ENCODE results near the gene NHP2.
A peak's percentile ranks its signal among the peaks of the same experiment; 100 is the strongest.
"Not testable (repeated sequence)": the region's sequence is repeated elsewhere in the genome, so short reads cannot be mapped to it uniquely, and the experiment has no call there.

The NHP2 gene

GRCh38 chr5:178130234-178130575, 23.5 kb downstream of the NHP2 start:
- not testable (repeated sequence) for DNase-seq

DNA sequence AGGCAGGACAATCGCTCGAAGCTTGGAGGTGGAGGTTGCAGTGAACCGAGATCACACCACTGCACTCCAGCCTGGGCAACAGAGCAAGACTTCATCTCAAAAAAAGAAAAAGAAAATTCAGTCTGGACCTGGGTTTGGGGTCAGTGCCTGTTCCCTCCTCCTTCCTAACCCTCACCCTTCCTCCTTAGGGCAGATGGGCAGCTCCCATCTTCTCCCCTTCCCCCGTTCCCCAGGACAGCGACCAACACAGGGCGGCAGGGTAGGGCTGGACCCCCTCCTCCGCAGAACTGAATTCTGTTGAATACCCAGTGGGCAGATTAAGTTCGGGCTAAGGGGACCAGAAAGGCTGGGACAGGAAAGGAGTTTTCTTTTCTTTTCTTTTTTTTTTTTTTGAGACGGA, 24.4 kb downstream of the NHP2 start:
- no peak for DNase-seq

GRCh38 chr5:178127300-178128009, 26.2 kb downstream of the NHP2 start:
- DNase-seq = not testable (repeated sequence)

- no peak for DNase-seq
Observed at GRCh38 chr5:178126556-178126955, 27.1 kb downstream of the NHP2 start.

- no peak for DNase-seq
Observed at GRCh38 chr5:178125253-178125906, 28.3 kb downstream of the NHP2 start.

GRCh38 chr5:178123966-178124925, 29.4 kb downstream of the NHP2 start:
- DNase-seq = no peak

DNA sequence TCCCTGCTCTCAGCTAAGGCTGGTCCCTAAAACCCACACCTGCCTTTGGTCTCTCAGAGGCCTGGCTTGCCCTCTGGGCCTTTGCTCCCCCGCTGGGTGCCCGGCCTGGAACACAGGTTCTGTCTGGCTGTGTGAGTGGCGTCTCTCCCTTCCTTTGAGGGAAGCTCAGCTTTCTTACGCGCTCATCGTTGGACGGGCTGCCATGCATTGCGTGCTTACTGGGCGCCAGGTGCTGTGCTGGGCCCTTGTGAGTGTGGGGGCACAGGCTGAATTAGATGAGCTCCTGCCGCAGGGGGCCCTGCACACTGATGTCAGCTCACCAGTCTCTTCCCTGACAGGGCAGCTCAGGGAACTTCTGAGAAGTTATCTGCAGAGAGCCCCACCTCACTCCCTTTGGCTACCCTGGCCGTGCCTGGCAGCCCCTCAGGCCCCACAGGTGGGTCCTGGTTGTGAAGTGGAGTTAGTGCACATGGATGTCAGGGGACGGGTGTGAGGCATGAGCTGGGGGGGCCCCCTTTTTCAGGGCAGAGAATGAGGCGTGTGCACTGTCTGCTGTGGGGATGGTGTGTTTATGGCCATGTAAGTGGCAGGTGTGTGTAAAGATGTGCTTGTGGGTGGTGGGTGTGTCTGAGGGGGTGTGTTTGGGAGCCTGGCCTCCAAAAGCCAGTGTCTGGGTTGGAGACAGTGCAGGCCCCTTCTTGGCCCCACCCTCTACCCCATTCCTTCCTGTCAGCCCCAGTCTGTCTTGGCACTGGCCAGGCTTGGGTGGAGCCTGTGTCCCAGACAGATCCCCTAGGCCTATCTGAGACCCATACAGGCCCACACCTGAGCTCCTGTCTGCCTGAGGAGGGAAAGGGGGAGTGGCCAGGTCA, 30.4 kb downstream of the NHP2 start:
- DNase-seq = no peak

DNA sequence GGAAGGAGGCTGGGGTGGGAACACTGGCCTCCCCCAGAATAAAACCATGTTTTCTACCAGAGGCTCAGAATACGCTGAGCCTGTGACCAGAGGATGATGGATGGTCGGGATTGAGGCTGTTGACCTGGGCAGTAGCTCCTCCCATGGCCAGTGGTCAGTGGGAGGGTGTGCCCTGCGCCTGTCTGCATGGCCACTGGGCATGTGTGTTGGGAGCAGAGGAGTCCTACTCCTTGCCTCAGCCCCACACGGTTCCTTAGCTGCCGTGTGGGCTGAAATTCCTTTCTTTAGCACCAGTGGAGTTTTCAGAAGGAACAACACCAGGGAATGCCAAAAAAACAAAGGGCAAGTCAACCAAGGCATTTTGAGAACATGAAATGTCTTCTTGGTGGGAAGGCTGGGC, 31.3 kb downstream of the NHP2 start:
- no peak for DNase-seq

- no peak for DNase-seq
Observed at GRCh38 chr5:178121391-178122276, 32.1 kb downstream of the NHP2 start.

GRCh38 chr5:178120607-178121357, 32.9 kb downstream of the NHP2 start:
- peak; percentile 87 for DNase-seq

DNA sequence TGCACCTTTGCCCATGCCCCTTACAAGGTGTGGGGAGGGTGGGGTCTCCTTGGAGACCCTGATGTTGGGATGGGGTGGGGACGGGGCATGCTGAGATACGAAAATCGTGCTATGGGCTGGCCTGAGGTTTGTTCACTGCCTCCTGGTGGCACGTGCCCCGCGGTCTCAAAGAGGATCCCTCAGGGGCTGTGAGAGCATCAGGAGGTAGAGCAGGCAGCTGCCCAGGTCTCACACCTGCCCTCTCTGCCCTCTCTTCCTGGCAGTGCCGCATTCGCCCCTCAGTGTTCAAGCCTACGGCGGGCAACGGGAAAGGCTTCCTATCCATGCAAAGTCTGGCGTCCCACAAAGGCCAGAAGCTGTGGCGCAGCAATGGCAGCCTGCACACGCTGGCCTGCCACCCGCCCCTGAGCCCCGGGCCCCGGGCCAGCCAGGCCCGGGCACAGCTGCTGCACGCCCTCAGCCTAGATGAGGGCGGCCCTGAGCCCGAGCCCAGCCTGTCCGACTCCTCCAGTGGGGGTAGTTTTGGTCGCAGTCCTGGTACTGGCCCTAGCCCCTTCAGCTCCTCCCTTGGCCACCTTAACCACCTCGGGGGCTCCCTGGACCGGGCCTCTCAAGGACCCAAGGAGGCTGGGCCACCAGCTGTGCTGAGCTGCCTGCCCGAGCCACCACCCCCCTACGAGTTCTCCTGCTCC, 33.6 kb downstream of the NHP2 start:
- no peak for DNase-seq

DNA sequence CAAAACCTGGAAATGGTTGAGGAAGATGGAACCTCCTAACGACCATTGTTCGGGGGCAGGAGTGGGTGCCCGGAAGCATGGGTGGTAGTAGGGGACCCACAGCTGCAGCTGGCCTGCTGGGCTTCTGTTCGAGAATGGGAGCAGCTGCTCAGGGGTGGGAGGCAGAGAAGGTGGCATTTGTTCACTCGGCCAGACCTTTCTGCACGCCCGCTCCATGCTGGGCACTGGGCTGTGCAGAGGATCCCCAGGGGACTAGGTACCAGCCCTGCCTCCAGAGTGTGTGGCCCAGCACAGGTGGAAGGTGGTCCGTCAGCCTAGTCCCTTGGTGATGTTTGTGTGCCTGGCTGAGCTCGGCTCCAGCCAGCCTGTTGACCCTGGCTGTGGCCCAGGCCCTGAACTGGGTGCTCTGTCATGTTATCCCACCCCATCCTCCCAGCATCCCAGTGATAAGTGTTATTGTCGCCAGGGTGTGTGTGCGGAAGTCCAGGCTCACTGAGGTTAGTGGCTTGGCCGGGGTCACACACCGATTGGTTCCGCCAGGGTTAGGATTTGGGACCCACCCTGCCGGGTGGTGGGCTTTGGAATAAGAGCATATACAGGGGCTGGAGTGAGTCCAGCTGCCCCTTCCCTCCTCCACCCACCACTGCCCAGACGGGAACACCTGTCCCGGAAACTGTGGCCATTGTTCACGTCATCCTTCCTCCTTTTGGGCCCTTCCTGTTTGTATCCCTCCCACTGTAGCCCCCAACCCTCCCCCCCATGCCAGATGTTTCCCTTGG, 35.6 kb downstream of the NHP2 start:
- no peak for DNase-seq

- peak; percentile 64 for DNase-seq
Observed at GRCh38 chr5:178116143-178116885, 37.4 kb downstream of the NHP2 start.

DNA sequence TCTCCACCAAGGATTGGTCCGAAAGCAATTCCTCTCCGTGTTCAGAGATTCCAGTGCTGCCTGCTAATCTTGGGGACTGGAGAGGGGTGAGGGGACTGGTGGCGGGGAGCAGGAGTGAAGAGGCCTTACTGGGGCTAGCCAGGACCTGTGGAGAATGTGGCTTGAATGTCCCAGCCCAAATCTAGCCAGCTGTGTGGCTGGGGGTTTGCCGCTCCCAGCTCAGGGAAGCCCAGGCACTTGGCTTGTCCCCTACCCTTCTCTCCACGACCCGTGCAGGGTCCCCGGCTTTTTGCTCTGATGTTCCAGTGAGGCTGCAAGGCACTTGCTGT, 37.9 kb downstream of the NHP2 start:
- DNase-seq = no peak

DNA sequence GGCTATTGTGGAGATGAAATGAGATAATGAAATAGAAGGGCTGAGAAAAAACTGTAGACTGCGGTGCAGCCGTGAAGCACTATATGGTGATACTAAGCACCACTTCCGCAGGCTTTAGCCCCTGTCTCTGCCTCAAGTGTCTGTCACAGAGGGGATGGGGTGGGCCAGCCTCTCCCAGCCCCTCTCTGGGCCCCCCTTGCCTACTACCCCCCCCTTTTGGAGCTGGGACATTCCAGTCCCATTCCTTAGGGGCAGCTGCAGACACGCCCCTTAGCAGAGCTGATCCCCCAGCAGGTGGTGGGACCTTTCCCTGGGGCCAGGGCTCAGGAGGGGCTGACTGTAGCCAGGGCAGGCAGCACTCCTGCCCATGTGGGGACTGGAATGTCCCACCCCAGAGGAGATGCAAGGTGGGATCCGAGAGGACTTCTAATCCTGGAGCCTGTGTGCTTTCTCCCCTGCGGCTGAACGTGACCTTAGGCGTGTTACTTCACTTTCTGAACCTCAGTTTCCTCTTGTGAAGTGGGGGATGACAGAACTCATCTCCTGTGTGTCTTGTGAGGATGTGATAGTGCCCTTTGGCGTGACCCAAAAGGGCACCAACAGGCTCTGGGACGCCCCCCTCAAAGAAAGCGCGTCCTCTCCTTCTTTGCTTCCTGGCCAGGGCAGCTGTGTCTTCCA, 38.4 kb downstream of the NHP2 start:
- DNase-seq = no peak

DNA sequence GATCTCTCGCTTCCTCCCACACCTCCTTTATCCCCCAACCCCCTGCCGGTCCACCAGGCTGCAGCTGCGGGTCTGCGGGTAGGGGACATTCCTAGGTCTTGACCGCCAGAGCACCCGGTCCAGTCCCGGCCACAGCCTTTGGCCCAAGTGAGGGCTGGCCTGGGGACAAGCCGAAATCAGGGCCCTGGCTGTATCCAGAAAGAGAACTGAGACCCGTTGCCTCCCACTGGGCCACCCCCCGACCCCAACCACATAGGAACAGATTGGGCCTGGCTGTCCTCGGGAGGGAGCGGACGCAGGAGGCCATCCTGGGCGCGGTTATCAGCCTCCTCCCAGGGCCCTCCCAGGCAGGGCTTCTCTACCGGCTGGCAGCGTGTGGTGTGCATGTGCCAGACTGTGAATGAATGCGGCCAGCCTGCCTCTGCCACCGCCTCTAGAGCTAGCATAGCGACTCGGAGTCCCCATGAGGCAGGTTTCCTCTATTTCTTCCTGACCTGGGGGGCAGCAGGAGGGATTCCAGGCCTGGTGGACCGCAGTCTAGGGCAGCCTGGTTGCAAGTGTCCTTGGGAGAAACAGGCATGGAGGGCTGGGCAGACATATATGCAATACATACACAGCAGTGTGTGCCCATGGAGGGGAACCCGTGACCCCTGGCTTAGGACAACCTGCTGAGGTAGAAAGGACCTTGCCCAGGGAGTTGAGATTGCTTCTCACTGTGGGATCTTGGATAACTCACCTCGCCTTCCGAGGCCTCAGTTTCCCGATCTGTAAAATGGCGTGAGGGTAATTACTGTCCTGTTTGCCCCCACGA, 39.2 kb downstream of the NHP2 start:
- DNase-seq = peak; percentile 35

- DNase-seq = no peak
Observed at GRCh38 chr5:178113841-178114324, 39.8 kb downstream of the NHP2 start.
